DMS153 (cell line): ENCODE measurements around the gene PLXNC1.

ENCODE experiments used
- DNase-seq: peaks from one replicate; lab custom pipeline; 2025; lab: John Stamatoyannopoulos, UW

The PLXNC1 gene

GRCh38 chr12:94182986-94183707 is 34.8 kb downstream of the PLXNC1 start:
- DNase-seq: no peak

GRCh38 chr12:94183708-94184379 is 35.5 kb downstream of the PLXNC1 start:
- DNase-seq: no peak

GRCh38 chr12:94184995-94185719 is 36.8 kb downstream of the PLXNC1 start:
- no peak for DNase-seq

DNA sequence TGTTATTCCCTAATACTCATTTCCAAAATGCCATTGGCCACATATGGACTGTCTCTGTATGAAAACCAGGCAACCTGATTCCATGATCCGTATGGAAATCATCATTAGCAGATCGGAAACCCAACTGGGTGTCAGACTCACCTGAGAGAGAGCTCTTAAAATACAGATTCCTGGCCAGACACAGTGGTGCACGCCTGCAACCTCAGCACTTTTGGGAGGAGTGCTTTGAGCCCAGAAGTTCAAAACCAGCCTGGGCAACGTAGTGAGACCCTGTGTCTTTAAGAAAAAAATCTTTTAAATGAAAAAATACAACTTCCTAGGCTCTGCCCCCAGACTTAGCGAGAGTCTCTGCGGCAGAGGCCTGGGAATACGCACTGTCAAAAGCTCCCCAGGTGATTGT is 37.4 kb downstream of the PLXNC1 start:
- DNase-seq: no peak

DNA sequence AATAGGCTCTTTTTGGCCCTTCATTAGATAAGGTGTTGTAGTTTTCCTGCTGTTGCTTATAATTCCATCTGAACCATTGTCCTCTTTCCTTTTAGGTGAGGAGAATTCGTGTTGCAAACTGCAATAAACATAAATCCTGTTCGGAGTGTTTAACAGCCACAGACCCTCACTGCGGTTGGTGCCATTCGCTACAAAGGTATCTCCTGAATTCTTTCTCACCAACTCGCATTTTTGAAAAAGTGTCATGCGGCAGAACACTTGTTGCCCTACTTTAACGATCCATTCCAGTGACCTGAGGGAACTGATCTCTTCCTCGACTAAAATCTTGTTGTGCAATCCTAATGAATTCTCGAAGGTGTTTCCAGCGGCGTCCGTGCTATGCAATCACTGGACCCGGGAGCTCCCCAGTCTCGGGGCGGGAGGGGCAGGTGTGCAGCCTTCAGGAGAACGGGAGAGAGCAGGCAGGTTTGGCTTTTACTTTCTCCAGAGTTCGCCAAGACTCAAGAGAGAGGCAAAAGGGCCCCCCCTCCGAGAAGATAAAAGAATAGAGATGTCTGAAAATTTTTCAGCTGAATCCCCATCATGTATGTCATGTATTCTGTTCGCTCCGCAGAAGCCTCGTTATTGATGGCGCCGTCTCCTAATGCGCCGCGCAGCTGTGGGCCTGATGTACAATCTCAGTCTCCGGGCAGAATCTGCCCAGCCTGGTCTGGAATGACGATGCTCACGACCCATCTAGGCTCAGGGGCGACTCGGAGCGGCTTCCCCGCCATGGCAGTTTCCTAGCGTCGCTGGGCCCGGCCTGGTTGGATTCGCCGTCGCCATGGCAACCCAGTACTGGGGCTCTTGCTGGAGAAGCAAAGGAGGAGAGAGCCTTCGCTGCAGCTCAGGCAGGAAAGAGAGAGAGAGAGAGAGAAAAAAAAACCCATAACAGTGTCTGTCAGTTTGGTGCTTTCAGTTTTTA is 38.2 kb downstream of the PLXNC1 start:
- peak; percentile 20 for DNase-seq

- no peak for DNase-seq
Measured at GRCh38 chr12:94187361-94187760, 39.0 kb downstream of the PLXNC1 start.

- no peak for DNase-seq
Measured at GRCh38 chr12:94190623-94191022, 42.2 kb downstream of the PLXNC1 start.

GRCh38 chr12:94191023-94191422 is 42.6 kb downstream of the PLXNC1 start:
- DNase-seq: no peak

- no peak for DNase-seq
Measured at GRCh38 chr12:94191811-94192210, 43.4 kb downstream of the PLXNC1 start.

DNA sequence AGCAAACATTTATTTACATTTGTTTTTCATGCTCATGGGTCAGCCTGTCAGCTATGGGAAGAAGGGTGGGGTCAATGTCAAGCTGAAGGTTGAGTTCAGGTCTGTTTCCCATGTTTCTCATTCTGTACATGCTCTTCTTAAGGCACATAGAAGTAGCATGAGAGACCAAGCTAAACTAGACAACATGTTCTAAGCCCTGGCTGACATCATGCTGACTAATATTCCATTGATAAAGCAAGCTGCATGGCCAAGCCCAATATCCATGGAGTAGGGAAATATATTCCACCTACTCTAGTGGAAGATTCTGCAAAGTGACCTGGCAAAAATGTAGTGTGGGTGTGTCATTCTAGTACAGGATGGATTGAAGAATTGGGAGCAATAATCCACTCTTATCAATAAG is 44.1 kb downstream of the PLXNC1 start:
- DNase-seq: no peak

GRCh38 chr12:94193168-94193567 is 44.8 kb downstream of the PLXNC1 start:
- DNase-seq: no peak

- no peak for DNase-seq
Measured at GRCh38 chr12:94195483-94195882, 47.1 kb downstream of the PLXNC1 start.

DNA sequence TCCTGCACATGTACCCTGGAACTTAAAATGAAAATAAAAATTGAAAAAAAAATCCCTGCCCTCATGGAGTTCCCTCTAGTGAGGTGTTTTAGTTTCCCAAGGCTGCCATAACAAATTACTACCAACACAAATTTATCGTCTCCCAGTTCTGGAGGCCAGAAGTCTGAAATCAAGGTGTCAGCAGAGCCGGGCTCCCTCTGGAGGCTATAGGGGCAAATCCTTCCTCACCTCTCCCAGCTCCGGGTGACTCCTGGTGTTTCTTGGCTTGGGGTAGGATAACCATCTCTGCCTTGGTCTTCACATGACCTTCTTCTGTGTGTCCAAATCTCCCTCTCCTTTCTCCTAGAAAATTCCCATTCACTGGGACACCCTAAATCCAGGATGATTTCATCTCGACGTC is 50.1 kb downstream of the PLXNC1 start:
- no peak for DNase-seq

DNA sequence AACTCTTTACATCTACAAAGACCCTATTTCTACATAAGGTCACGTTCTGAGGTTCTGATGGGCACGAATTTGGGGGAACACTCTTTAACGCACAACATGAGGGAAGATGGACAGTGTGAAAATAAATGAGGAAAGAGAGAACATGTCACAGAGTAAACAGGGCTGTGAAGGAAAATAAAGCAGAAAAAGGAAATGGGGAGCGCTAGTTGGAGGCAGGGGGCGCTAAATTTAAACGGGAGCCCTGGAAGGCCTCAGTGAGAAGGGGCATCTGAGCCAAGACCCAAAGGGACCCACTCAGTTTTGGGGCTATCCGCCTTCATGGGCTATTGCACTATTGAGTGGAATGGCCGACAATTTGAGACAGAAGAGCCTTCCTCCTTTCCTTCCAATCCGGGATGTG is 50.5 kb downstream of the PLXNC1 start:
- DNase-seq: no peak

DNA sequence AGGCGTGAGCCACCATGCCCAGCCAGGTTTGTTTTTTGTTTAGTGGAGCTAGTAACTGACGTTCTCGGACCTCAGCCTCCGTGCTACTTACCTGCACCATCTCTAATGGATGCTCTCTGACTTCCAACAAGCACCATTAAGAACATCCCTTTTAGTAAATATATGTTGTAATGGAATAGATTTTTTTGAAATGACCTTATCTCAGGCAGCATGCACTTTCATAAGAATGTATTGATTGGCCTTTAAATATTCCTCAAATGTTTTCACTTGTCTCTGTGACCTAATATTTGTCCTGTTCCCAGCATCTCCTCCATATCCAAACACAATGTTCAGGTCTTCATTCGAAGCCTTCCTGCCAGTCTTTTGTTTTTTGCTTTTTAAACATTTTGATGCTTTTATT is 51.7 kb downstream of the PLXNC1 start:
- DNase-seq: no peak

DNA sequence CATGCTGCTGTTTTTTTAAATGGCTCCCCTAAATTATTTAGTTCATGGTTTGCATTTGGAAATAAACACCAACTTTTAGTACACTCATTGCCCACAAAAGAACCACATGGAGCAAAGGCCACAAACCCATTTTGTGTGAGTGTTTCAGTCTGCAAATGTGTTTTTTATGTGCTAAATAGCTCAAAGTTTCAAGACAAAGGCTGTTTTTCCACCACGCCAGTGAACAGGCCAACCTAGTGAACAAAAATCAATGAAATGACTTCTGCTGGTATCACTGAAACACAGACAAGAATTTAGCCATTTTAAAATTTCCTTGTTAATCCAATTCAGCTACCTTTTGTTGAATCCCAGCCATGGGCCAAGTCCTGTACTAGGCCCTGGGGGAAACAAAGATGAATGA is 52.3 kb downstream of the PLXNC1 start:
- no peak for DNase-seq

- DNase-seq: peak; percentile 74
Measured at GRCh38 chr12:94202245-94203180, 54.1 kb downstream of the PLXNC1 start.

- no peak for DNase-seq
Measured at GRCh38 chr12:94203181-94203546, 54.8 kb downstream of the PLXNC1 start.

- DNase-seq: no peak
Measured at GRCh38 chr12:94203796-94204195, 55.4 kb downstream of the PLXNC1 start.

GRCh38 chr12:94204499-94205247 is 56.3 kb downstream of the PLXNC1 start:
- DNase-seq: no peak
